Raji (cell line): Measurements from ENCODE around the gene ARHGAP1.
A peak's percentile ranks its signal among the peaks of the same experiment; 100 is the strongest.

Experiments used
- POLR2A ChIP-seq: IDR thresholded peaks from 2 replicates; pipeline ENCODE4 v1.6.1; 2011; ENCODE audit warnings: low read depth, low read length, control low read depth; ENCODE audit not compliant: insufficient read depth

ARHGAP1 gene

DNA sequence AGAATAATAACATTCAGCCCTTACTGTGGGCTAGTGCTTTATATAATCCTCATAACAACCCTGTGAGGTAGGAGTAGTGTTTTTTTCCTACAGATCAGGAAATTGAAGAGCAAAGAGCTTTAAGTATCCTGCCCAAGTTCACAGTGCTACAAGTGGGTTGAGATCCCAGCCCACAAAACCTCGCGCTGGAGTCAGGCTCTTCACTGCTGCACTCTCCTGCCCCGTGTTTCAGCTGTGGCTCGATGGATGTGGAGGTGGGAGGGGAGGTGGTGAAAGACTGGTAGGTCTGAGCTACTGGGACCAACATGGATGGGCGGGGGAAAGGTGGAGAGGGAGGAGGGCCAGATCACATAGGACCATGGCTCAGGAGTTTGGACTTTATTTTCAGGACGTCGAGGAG, 6.5 kb upstream of the ARHGAP1 start:
- no peak for TF ChIP-seq POLR2A

DNA sequence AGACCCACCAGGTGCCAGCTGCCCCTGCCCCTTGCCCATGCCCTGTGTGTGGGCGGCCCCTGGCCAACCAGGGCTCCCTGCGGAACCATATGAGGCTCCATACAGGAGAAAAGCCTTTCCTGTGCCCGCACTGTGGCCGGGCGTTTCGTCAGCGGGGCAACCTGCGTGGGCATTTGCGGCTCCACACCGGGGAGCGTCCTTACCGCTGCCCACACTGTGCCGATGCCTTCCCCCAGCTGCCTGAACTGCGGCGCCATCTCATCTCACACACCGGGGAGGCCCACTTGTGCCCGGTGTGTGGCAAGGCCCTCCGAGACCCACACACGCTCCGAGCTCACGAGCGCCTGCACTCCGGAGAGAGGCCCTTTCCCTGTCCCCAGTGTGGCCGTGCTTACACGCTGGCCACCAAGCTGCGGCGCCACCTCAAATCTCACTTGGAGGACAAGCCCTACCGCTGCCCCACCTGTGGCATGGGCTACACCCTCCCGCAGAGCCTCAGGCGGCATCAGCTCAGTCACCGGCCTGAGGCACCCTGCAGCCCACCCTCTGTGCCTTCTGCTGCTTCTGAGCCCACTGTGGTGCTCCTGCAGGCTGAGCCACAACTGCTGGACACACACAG, 4.8 kb upstream of the ARHGAP1 start:
- TF ChIP-seq POLR2A, result no peak

DNA sequence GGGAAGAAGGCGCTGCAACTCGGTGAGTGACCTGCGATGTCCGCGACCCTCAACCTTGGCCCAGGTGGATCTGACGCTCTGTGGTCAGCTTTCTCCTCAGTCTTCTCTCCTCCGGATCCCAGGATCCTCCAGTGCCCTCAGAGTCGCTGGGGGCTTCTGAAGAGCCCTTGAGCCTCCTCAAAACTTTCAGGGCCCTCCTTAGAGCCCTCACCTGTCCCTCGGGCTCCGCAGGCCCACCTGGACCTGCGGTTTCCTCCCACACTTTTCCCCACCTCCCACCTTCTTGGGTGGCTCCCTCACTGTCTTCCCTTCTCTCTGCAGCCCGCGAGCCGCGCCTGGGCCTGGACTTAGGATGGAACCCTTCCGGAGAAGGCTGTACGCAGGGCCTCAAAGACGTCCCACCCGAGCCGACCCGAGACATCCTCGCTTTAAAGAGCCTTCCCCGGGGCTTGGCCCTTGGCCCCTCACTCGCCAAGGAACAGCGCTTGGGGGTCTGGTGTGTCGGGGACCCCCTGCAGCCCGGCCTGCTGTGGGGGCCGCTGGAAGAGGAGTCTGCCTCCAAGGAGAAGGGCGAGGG, 747 bp upstream of the ARHGAP1 start:
- peak; percentile 58; the same call in 1 of the 2 replicates for TF ChIP-seq POLR2A

- no peak for TF ChIP-seq POLR2A
Measured at GRCh38 chr11:46698597-46698996, 1.8 kb downstream of the ARHGAP1 start.

DNA sequence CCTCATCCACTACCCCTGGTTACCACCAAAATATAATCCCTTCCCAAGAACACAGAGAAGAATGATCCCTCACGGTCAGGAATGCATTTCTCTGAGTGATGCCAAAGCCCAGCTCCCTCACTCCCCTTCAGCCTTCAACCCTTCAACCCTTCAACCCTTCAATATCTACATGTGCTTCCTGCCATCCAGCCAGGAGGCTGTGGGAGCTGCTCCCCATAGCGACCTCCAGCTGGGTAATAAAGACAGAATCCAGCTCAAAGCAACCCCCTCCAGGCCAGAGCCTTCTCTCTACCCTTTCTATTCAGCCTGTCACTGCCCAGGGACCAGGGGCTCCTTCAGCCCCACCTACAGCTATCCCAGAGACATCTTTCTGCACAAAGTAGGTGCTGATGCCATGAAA, 2.7 kb downstream of the ARHGAP1 start:
- TF ChIP-seq POLR2A, result no peak

DNA sequence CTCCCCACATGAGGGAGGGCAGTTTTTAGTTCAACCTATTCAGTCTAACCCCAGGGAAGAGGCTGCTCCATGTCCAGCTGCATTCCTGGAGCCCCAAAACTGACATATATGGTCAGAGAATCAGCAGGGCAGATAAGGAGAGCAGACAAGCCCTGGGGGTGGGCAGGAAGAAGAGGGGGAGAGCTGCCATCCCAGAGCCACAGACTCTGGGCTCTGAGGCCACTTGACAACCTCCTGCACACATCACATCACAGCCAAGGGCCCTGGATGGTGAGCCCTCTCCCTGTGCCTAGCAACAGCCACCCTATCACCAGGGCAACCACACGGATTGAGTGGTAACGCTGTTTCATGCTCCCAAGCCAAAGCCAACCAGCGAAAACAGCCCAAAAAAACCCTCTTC, 3.1 kb downstream of the ARHGAP1 start:
- no peak for TF ChIP-seq POLR2A

DNA sequence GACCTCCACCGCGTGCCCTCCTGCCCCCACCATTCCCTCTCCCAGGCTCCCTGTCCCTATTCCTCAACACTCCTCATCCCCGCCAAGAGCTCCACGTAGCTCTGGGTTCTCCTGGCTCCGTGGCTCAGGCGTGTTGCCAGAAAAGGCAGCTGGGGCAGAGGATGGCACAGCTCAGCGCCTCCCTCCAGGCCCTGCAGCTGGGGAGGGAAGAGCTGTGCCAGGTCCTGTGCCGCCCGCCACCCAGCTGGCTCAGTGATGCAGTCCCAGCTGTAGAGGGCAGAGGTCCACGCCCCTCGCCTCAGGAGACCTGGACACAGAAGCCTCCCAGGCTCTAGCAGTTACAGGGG, 4.2 kb downstream of the ARHGAP1 start:
- no peak for TF ChIP-seq POLR2A

DNA sequence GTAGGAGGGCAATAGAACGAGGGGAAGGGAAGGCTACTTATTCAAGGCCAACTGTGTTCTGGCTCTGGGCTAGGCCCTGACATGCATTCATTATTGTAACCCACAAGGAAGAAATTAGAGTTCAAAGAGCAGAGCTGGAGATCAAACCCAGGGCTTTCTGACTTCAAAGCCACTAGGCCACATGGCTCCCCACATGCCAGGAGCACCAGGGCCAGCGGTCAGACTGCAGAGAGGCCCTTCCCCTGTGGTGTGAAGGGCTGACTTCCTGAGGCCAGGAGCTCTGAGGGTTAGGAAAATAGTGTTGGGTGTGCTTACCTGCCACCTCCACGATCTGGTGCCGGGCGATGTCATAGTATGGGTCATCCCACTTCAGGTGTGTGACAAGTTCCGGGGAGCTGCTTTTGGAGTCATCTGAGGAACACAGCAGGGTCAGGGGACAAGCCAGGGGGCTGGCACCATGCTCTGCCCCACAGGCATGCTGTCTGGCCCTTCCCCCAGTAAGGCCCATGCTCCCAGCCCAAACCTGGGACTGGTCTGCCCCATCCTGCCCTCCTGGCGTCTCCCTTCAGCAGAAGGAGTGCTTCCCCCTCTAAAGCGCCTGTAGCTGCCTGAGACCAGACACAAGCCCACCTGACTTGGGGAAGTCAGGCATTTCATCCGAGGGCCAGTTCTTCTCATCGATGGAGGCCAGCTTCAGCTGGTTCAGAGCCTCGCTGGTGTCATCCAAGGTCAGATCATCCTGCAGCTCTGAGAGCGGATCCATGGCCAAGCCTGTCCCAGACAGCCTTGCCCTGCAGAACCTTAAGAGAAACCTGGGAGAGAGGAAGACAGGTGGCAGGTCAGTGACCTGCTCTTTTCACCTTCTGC, 4.8 kb downstream of the ARHGAP1 start:
- no peak for TF ChIP-seq POLR2A

DNA sequence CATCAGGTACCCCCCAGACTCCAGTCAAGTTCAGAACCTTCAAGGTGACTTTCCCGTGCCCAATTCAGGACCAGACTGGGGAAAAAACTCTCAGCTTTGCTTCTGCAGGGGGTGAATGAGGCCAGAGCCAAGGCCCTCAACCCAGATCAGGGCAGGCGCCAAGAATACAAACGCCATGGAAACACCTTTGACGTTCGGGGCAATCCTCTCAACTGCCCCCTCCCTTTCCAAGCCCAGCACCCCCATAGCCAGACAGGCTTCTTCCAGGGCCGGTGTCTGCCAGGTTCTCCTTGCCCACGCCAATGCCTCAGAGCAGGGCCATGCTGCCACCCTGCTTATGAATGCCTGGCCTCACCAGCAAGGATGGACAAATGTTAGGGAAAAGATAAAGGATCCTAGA, 5.8 kb downstream of the ARHGAP1 start:
- no peak for TF ChIP-seq POLR2A

- no peak for TF ChIP-seq POLR2A
Measured at GRCh38 chr11:46694072-46694471, 6.3 kb downstream of the ARHGAP1 start.

DNA sequence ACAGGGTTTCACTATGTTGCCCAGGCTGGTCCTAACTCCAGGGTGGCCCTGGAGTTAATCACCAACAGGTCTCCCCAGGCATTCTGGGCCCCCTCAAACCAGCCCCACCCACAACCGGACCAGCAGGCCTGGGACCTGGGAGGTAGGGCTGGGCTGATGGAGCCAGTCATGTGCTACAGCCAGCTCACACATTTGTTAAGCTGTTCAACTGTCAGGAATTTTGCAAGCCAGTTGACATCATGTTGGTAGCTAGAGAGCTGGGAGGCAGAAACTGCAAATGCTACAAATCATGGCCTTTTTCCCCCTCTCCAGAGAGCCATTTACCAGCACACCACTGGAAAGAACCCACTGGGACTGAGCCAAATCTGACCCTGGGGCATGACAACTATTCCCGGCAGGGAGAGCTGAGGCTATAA, 6.8 kb downstream of the ARHGAP1 start:
- TF ChIP-seq POLR2A, result no peak

GRCh38 chr11:46692450-46692849, 8.0 kb downstream of the ARHGAP1 start:
- TF ChIP-seq POLR2A, result no peak

DNA sequence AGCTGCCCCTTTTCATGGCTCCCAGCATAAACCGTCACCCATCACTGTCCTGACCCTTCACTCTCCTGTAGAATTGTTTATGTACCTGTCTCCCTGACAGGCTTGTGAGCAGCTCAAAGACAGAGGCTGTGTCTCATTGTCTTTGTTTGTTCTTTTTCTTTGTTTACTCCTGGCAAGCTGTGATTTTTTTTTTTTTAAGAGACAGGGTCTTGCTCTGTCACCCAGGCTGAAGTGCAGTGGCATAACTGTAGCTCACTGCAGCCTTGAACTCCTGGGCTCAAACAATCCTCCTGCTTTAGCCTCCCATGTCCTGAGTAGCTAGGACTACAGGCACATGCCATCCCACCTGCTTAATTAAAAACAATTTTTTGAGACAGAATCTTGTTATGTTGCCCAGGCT, 9.7 kb downstream of the ARHGAP1 start:
- TF ChIP-seq POLR2A, result no peak

- TF ChIP-seq POLR2A, result no peak
Measured at GRCh38 chr11:46686886-46687795, 13.3 kb downstream of the ARHGAP1 start.

DNA sequence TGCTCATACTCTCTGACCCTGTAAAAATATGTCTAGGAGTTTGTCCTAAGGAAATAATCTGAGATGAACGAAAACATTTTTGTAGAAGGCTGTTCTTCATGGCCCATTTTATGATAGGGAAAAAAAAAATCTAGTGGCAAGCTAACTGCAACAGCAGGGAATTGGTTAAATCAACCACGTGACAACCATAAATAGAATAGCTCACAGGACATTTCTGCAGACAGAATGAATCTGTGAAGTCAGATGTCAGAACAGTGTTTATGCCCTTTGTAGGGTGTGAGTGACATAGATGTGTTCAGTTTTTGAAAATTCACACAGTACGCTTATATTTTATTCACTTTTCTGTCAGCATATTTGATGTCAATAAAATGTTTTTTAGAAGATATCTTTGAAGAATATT, 16.1 kb downstream of the ARHGAP1 start:
- TF ChIP-seq POLR2A, result no peak
